HG03571 (cell line): Measurements from ENCODE around the gene TBC1D28.
"Not testable (repeated sequence)": the region's sequence is repeated elsewhere in the genome, so short reads cannot be mapped to it uniquely, and the experiment has no call there.

Source experiments
- ATAC-seq: cut with Tn5 transposase; IDR thresholded peaks from one replicate; pipeline ENCODE4 v1.9.1; 2021; ENCODE audit not compliant: unreplicated experiment

TBC1D28 gene

DNA sequence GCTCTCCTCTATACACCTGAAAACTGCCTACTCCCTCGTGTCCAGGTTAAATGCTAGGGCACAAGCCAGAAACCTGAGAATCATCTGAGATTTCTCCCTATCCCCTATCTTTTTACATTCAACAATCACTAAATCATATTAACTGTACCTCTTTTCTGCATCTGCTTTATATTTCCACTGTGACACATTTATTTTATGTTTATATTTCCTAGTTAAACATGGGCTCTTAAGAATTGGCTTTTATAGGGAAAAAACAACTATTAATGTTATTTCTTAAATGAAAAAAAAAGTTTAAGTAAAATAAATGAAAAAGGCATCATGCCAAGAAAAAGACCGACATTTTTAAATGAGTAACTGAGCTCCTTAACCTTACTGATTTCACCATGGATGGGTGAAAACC is 26.6 kb downstream of the TBC1D28 start:
- not testable (repeated sequence) for ATAC-seq

DNA sequence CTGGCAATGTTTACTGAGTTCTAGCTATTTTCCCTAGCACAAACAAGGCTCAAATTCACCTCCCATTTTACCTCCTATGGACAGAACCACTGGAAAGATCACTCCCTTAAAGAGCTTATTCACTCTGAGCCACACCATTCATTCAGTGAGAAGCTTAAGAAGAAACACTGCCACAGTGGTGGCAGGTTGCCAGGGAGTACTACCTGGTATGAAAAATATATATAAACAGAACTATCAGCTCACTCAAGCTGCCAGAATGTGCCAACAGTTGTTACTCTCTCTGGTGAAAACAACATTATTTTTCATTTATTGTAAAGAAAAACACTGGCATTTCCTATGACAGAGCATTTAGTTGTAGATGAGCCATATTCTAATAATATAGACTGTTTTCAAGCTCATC is 31.2 kb downstream of the TBC1D28 start:
- ATAC-seq, result not testable (repeated sequence)

DNA sequence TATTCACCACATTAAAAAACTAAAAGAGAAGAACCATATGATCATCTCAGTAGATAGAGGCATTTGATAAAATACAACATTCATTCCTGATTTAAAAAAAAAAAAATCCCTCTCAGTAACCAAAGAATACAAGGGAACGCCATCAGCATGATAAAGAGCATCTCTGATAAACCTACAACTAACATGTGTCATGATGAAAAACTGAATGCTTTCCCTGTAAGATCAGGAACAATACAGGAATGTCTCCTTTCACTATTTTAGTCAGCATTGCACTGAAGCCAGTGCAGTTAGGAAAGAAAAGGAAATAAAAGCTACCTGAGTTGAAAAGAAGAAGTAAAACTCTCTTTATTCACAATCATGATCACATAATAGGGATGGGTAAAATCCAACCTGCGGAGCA is 51.1 kb downstream of the TBC1D28 start:
- not testable (repeated sequence) for ATAC-seq
